ENCODE results near the gene TNPO3.
"Not testable (repeated sequence)": the region's sequence is repeated elsewhere in the genome, so short reads cannot be mapped to it uniquely, and the experiment has no call there.

Gene TNPO3

GRCh38 chr7:128948312-128948973 lies 106.5 kb downstream of the TNPO3 start:
- Histone ChIP-seq H3K27me3 (ENCODE audit: control insufficient read depth, insufficient read depth, low read length) (no peaks in the 10 kb centered on the region), H3K4me3 (ENCODE audit: low read length) (no peak overlapping the region), H3K4me1 (ENCODE audit: control insufficient read depth, insufficient read depth, low read length) (no peaks in the 10 kb centered on the region), H3K9ac (ENCODE audit: low read length) (no peak overlapping the region), H3K9me3 (ENCODE audit: control insufficient read depth, low read length) (no peaks in the 10 kb centered on the region), H3K36me3 (ENCODE audit: control insufficient read depth, insufficient read depth, low read length) (no peaks in the 10 kb centered on the region)

- H3K9ac ChIP-seq (ENCODE audit: low read length): no peak overlapping the region
- H3K27me3 ChIP-seq (ENCODE audit: control insufficient read depth, insufficient read depth, low read length): no peaks in the 10 kb centered on the region
- H3K36me3 ChIP-seq (ENCODE audit: control insufficient read depth, insufficient read depth, low read length): no peaks in the 10 kb centered on the region
- H3K4me3 ChIP-seq (ENCODE audit: low read length): no peak overlapping the region
- no peaks in the 10 kb centered on the region for H3K9me3 ChIP-seq (ENCODE audit: control insufficient read depth, low read length)
- H3K4me1 ChIP-seq (ENCODE audit: control insufficient read depth, insufficient read depth, low read length): no peaks in the 10 kb centered on the region
Observed at GRCh38 chr7:128947854-128948253, 107.1 kb downstream of the TNPO3 start.

- H3K36me3 ChIP-seq (ENCODE audit: control insufficient read depth, insufficient read depth, low read length): no peaks in the 10 kb centered on the region
- no peaks in the 10 kb centered on the region for H3K27me3 ChIP-seq (ENCODE audit: control insufficient read depth, insufficient read depth, low read length)
- no peaks in the 10 kb centered on the region for H3K4me1 ChIP-seq (ENCODE audit: control insufficient read depth, insufficient read depth, low read length)
- no peak overlapping the region for H3K9ac ChIP-seq (ENCODE audit: low read length)
- H3K4me3 ChIP-seq (ENCODE audit: low read length): no peak overlapping the region
- no peaks in the 10 kb centered on the region for H3K9me3 ChIP-seq (ENCODE audit: control insufficient read depth, low read length)
Observed at GRCh38 chr7:128946936-128947830, 107.7 kb downstream of the TNPO3 start.

GRCh38 chr7:128945668-128946366 lies 109.1 kb downstream of the TNPO3 start:
- no peak overlapping the region for H3K9ac ChIP-seq (ENCODE audit: low read length)
- H3K27me3 ChIP-seq (ENCODE audit: control insufficient read depth, insufficient read depth, low read length): no peaks in the 10 kb centered on the region
- no peak overlapping the region for H3K4me3 ChIP-seq (ENCODE audit: low read length)
- no peaks in the 10 kb centered on the region for H3K36me3 ChIP-seq (ENCODE audit: control insufficient read depth, insufficient read depth, low read length)
- no peaks in the 10 kb centered on the region for H3K4me1 ChIP-seq (ENCODE audit: control insufficient read depth, insufficient read depth, low read length)
- H3K9me3 ChIP-seq (ENCODE audit: control insufficient read depth, low read length): no peaks in the 10 kb centered on the region

GRCh38 chr7:128944487-128945236 lies 110.2 kb downstream of the TNPO3 start:
- Histone ChIP-seq H3K4me1 (ENCODE audit: control insufficient read depth, insufficient read depth, low read length) (no peaks in the 10 kb centered on the region), H3K9ac (ENCODE audit: low read length) (no peak overlapping the region), H3K9me3 (ENCODE audit: control insufficient read depth, low read length) (no peaks in the 10 kb centered on the region), H3K4me3 (ENCODE audit: low read length) (no peak overlapping the region), H3K27me3 (ENCODE audit: control insufficient read depth, insufficient read depth, low read length) (peaks cover 4% of the 10 kb centered on the region), H3K36me3 (ENCODE audit: control insufficient read depth, insufficient read depth, low read length) (no peaks in the 10 kb centered on the region)

GRCh38 chr7:128943251-128943650 lies 111.7 kb downstream of the TNPO3 start:
- H3K9ac ChIP-seq (ENCODE audit: low read length); H3K4me1 ChIP-seq (ENCODE audit: control insufficient read depth, insufficient read depth, low read length); H3K4me3 ChIP-seq (ENCODE audit: low read length); H3K36me3 ChIP-seq (ENCODE audit: control insufficient read depth, insufficient read depth, low read length); H3K9me3 ChIP-seq (ENCODE audit: control insufficient read depth, low read length): not testable (repeated sequence)
- peaks cover 15% of the 10 kb centered on the region for H3K27me3 ChIP-seq (ENCODE audit: control insufficient read depth, insufficient read depth, low read length)

- H3K27me3 ChIP-seq (ENCODE audit: control insufficient read depth, insufficient read depth, low read length): peaks cover 20% of the 10 kb centered on the region
- no peak overlapping the region for H3K4me3 ChIP-seq (ENCODE audit: low read length)
- H3K4me1 ChIP-seq (ENCODE audit: control insufficient read depth, insufficient read depth, low read length): peaks cover 5% of the 10 kb centered on the region
- no peaks in the 10 kb centered on the region for H3K9me3 ChIP-seq (ENCODE audit: control insufficient read depth, low read length)
- H3K36me3 ChIP-seq (ENCODE audit: control insufficient read depth, insufficient read depth, low read length): no peaks in the 10 kb centered on the region
- no peak overlapping the region for H3K9ac ChIP-seq (ENCODE audit: low read length)
Observed at GRCh38 chr7:128941946-128942526, 112.9 kb downstream of the TNPO3 start.

- no peak overlapping the region for H3K4me3 ChIP-seq (ENCODE audit: low read length)
- no peaks in the 10 kb centered on the region for H3K9me3 ChIP-seq (ENCODE audit: control insufficient read depth, low read length)
- H3K36me3 ChIP-seq (ENCODE audit: control insufficient read depth, insufficient read depth, low read length): no peaks in the 10 kb centered on the region
- H3K9ac ChIP-seq (ENCODE audit: low read length): no peak overlapping the region
- H3K27me3 ChIP-seq (ENCODE audit: control insufficient read depth, insufficient read depth, low read length): peaks cover 20% of the 10 kb centered on the region
- H3K4me1 ChIP-seq (ENCODE audit: control insufficient read depth, insufficient read depth, low read length): peaks cover 5% of the 10 kb centered on the region
Observed at GRCh38 chr7:128941323-128941890, 113.5 kb downstream of the TNPO3 start.

GRCh38 chr7:128940494-128941322 lies 114.2 kb downstream of the TNPO3 start:
- Histone ChIP-seq H3K4me3 (ENCODE audit: low read length) (no peak overlapping the region), H3K4me1 (ENCODE audit: control insufficient read depth, insufficient read depth, low read length) (peaks cover 5% of the 10 kb centered on the region), H3K9ac (ENCODE audit: low read length) (no peak overlapping the region), H3K36me3 (ENCODE audit: control insufficient read depth, insufficient read depth, low read length) (no peaks in the 10 kb centered on the region), H3K27me3 (ENCODE audit: control insufficient read depth, insufficient read depth, low read length) (peaks cover 20% of the 10 kb centered on the region), H3K9me3 (ENCODE audit: control insufficient read depth, low read length) (no peaks in the 10 kb centered on the region)

- no peak overlapping the region for H3K9ac ChIP-seq (ENCODE audit: low read length)
- H3K4me3 ChIP-seq (ENCODE audit: low read length): no peak overlapping the region
- no peaks in the 10 kb centered on the region for H3K9me3 ChIP-seq (ENCODE audit: control insufficient read depth, low read length)
- H3K27me3 ChIP-seq (ENCODE audit: control insufficient read depth, insufficient read depth, low read length): peaks cover 20% of the 10 kb centered on the region
- H3K4me1 ChIP-seq (ENCODE audit: control insufficient read depth, insufficient read depth, low read length): peaks cover 5% of the 10 kb centered on the region
- H3K36me3 ChIP-seq (ENCODE audit: control insufficient read depth, insufficient read depth, low read length): no peaks in the 10 kb centered on the region
Observed at GRCh38 chr7:128939861-128940410, 115.0 kb downstream of the TNPO3 start.

All from mucosa of stomach (tissue), 1 donor.